Esophagus squamous epithelium (tissue), 4 donors: ENCODE results near the gene CD5L.

ENCODE experiments used
- POLR2A ChIP-seq, 4 donors: fragments of 450-650 bp; IDR thresholded peaks; one replicate each; pipeline ENCODE4 v1.6.1; 2017; ENCODE audit warnings: antibody characterized with exemption in 4 of 4, mild to moderate bottlenecking in 4 of 4, moderate library complexity in 3 of 4
- TF ChIP-seq, protein P1 (sequence below), 6 experiments: fragments of 450-650 bp in 4 of 6; fragments of 200-600 bp in 2 of 6; sonication (generic) in 2 of 6; IDR thresholded peaks; one replicate each; pipeline ENCODE4 v1.5.1; 2016 to 2019; ENCODE audit warnings: antibody characterized with exemption in 6 of 6, mild to moderate bottlenecking in 4 of 6, moderate library complexity in 4 of 6

DNA sequence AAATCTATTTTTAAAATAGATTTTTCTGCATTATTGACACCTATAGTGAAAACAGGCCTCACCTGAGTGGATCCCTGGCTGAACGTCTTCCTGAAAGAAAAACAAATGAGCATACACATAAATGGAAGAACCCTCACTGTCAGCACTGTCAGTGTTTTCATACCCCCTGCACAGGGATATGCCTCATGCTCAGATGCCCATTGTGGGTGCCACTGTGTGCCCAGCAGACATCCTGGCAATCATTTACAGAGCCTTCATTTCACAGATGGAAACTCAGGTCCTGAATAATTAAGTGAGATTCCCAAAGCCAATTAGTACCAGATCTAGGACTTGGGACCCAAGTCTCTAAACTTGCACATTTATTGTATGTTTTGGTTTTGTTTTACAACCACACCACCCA, 41.6 kb downstream of the CD5L start:
- TF ChIP-seq, protein P1, sequence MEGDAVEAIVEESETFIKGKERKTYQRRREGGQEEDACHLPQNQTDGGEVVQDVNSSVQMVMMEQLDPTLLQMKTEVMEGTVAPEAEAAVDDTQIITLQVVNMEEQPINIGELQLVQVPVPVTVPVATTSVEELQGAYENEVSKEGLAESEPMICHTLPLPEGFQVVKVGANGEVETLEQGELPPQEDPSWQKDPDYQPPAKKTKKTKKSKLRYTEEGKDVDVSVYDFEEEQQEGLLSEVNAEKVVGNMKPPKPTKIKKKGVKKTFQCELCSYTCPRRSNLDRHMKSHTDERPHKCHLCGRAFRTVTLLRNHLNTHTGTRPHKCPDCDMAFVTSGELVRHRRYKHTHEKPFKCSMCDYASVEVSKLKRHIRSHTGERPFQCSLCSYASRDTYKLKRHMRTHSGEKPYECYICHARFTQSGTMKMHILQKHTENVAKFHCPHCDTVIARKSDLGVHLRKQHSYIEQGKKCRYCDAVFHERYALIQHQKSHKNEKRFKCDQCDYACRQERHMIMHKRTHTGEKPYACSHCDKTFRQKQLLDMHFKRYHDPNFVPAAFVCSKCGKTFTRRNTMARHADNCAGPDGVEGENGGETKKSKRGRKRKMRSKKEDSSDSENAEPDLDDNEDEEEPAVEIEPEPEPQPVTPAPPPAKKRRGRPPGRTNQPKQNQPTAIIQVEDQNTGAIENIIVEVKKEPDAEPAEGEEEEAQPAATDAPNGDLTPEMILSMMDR (IDR thresholded peaks at IDR 0.05): no peak
- TF ChIP-seq POLR2A (IDR thresholded peaks at IDR 0.05): no peak
